ENCODE measurements around the gene DIAPH1. TPM values are rescaled to one million over a fixed set of nuclear protein-coding genes. Genes with fewer than 3 reads are reported as not detected.

The DIAPH1 gene
- total RNA-seq, 1 experiment from 2014 or later = 56.2 TPM

DNA sequence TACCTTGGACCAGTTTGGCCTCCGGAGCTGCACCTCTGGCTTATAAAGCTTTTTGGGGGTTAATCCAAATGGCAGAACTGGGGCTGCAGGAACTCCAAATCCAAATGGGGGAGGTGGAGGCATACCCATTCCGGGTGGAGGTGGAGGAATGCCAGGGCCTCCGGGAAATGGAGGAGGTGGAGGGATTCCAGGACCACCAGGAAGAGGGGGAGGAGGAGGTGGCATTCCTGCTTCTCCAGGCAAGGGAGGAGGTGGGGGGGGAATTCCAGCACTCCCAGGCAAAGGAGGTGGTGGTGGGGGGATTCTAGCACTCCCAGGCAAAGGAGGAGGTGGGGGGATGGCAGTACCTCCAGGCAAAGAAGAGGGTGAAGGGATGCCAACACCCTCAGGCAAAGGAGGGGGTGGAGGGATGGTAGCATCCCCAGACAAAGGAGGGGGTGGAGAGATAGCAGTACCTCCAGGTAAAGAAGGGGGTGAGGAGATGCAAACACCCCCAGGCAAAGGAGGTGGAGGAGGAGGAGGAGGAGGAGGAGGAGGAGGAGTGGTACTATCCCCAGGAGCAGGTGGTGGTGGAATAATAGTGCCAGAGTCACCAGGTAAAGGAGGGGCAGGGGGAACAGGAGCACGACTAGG, 45.2 kb downstream of the DIAPH1 start:
- Histone ChIP-seq H3K36me3 (peaks cover 58% of the 10 kb centered on the region), H3K27ac (no peak overlapping the region)

DNA sequence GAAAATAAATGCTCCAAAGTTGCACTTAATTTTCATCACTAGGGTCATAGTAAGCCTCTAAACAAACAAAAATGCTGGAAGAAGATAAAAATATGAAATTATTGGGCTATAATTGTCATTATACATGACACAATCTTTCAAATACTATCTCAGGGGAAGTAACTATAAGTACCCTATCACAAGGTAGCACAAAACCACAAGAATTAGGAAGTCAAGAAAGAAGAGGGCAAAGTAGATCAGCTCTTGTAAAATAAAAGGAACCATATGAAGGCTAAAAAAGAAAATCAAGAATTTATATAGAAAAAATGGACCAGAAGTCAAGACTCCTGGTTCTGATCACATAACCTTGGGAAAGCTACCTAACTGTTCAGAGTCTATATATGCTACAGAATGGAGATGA, 48.1 kb downstream of the DIAPH1 start:
- Histone ChIP-seq H3K4me3 (no peak overlapping the region), H3K27me3 (no peaks in the 10 kb centered on the region), H3K36me3 (peaks cover 36% of the 10 kb centered on the region), H3K9me3 (replicated peaks) (no peaks in the 10 kb centered on the region), H3K27ac (no peak overlapping the region), H3K4me1 (no peaks in the 10 kb centered on the region)
- DNase-seq = no peak

More for the DNA sequence above, 45.2 kb downstream of the DIAPH1 start:
- Histone ChIP-seq H3K27me3 (no peaks in the 10 kb centered on the region), H3K4me1 (no peaks in the 10 kb centered on the region), H3K4me3 (no peak overlapping the region), H3K9me3 (replicated peaks) (no peaks in the 10 kb centered on the region)
- no peak for DNase-seq

DNA sequence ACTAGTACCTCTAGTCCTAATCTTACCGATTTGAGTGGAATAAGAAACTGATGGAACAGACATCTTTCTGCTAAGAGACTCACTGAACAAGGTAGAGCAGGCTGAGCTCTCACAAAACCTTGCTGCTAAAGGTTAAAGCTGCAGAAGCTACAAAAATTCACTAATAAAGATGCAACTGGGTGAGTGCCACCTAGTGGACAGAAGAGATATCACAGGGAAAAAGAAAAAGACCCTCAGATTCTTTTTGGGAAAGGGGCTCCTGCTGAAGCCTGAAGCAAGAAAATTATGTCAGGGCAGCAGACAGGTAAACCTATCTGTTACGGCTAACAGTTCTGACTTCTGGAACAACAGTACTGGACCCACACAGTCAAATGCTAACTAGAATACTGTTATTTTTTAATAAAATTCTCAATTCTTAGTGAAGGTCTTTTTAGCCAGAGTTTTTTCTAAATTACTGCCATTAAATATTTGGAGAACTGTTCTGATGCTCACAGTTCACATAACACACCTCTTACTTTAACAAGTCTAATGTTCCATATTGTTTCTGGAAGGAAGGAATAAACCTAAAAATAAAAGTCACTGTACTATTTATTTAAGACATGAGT, 51.2 kb downstream of the DIAPH1 start:
- Histone ChIP-seq H3K36me3 (peaks cover 33% of the 10 kb centered on the region), H3K9me3 (replicated peaks) (no peaks in the 10 kb centered on the region), H3K4me3 (no peak overlapping the region), H3K27ac (no peak overlapping the region), H3K27me3 (no peaks in the 10 kb centered on the region), H3K4me1 (no peaks in the 10 kb centered on the region)
- peak in 1 of 2 experiments; percentile 42 for DNase-seq

DNA sequence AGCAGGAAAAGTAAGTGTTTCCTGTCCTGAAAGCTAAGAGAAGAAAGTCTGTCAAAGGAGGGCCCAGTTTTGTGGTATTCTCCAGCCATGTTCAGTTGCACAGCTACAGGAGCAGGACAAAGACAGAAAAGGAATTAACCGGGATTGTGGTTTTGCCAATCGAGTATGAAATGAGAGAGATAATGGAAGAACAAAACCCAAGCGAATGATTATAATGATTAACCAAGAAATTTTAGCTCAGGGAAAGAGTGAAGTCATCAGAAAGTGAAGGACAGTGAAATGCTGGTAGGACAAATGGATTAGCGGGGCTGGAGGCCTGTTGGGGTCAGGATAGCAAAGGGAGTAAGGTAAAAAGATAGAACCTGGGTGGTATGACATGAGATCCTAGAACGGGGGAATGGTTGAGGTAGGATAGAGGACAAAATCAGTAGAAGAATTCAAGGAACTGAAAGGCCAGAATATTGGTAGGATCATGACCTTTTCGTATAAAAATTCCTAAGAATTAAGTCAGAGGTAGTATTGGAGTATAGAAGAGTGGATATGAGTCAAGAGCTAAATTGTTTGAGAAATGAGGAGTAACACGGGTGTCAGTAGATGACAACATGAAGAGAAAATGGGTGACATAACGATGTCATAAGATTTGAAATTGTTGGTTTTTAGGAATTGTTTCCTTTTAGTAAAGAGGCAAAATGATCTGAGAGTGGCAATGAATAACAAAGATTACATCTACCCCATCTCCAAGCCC, 52.8 kb downstream of the DIAPH1 start:
- peaks cover 30% of the 10 kb centered on the region for H3K36me3 ChIP-seq
- DNase-seq = no peak
- H3K4me3 ChIP-seq = no peak overlapping the region
- no peak overlapping the region for H3K27ac ChIP-seq
- H3K4me1 ChIP-seq = no peaks in the 10 kb centered on the region; the same call in 1 of the 2 replicates
- no peaks in the 10 kb centered on the region for H3K9me3 ChIP-seq (replicated peaks)
- H3K27me3 ChIP-seq = no peaks in the 10 kb centered on the region

DNA sequence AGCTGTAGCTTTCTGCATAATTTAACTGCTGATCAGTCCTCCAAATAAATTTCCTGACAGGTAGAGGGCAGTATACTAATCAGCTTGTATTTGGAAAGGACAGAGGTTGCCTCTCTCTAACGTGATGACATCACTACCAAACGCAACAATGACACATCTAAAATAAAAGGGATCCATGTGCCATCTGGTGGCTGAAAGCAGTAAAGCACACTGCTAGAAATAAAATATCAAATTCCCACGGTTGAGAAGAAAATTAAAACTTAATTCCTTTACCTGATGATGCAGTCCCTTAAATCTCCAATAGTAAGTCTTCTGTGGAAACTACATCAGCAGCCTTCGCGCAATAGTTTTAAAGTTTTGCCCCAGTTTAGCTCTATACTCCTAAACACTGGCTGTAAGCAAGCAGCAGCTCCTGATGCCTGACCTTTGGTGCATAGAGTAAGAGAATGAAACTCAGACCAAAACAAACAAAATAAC, 54.5 kb downstream of the DIAPH1 start:
- Histone ChIP-seq H3K36me3 (peaks cover 26% of the 10 kb centered on the region), H3K27ac (peak overlapping the region; percentile 29)
- peak; percentile 75 to 94 for DNase-seq

DNA sequence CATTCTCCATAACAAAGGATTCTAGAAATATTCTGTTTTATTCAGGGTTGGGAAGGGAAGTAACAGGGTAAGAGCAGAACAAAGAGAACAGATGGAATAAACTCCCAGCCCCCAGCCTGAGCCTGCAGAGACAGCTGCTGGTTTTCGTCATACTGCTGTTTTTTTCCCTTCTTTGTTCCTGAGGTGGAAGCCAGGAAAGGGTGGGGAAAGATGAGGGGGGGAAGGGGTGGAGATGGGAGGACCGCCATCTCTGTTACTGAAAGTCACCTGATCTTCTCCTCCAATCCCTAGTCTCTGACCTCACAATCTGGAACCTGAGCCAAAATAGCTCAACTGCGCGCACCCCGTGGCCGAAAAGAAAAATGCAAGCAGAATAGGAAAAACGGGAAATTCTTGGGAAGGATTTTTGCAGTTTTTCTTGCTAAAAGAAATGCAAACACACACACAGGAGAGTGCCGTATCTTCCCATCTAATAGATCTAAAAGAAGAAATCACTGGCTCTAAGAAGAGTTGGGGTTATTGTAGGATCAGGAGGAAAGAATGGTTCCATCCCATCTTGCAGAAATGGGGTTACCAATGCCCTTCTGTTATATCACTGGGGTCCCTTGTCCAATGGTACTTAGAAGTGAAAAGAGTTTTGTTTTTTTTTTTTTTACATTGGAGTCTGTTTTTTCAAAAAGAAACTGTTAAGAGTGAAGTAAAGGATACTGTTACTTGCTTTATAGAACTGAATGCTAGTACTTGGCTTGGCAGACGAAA, 57.9 kb downstream of the DIAPH1 start:
- Histone ChIP-seq H3K4me3 (no peak overlapping the region), H3K27ac (peak overlapping the region; percentile 98), H3K27me3 (no peaks in the 10 kb centered on the region), H3K36me3 (peaks cover 30% of the 10 kb centered on the region), H3K4me1 (peaks cover 15% of the 10 kb centered on the region), H3K9me3 (replicated peaks) (no peaks in the 10 kb centered on the region)
- DNase-seq = peak; percentile 95 to 98

More for the DNA sequence above, 54.5 kb downstream of the DIAPH1 start:
- Histone ChIP-seq H3K9me3 (replicated peaks) (no peaks in the 10 kb centered on the region), H3K27me3 (no peaks in the 10 kb centered on the region), H3K4me3 (no peak overlapping the region), H3K4me1 (peaks cover 13% of the 10 kb centered on the region)

DNA sequence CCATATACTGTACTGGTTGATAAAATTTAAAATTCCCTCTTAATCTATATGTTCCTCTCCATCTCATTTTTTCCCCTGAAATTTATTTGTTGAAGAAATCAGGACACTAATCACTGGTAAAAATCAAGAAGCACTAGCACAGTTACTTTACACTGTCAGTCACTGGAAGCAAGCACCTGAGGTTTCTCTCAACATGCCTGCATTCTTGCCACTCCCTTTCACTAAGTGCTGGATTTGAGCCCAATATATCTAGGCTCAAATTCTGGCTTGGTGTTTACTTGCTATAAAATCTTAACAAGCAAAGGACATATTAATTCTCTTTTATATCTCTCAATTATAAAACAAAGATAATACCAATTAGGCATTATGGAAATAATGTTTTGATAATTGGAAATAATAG, 58.6 kb downstream of the DIAPH1 start:
- Histone ChIP-seq H3K27me3 (no peaks in the 10 kb centered on the region), H3K9me3 (replicated peaks) (no peaks in the 10 kb centered on the region), H3K4me1 (peaks cover 15% of the 10 kb centered on the region), H3K4me3 (no peak overlapping the region), H3K36me3 (peaks cover 29% of the 10 kb centered on the region), H3K27ac (peak overlapping the region; percentile 98)
- peak; percentile 25 to 70 for DNase-seq

DNA sequence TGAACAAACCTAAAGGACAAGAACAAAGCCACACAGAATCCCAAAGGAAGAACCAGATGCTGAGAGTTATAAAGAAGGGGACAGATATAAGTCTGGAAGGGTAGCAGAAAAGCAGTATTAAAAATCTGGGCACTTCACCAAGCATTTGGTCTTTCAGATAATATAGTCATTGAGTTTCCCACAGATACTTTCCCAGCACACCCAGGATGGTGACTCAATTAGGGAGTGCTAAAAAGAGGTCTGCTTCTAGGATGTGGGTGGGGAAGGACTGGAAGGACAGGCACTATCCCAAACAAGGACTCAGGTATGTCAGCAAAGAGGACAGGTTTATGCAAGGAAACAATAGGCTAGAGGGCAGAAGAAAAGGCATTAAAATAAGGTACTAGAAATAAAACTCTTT, 59.3 kb downstream of the DIAPH1 start:
- no peaks in the 10 kb centered on the region for H3K27me3 ChIP-seq
- H3K4me1 ChIP-seq = peaks cover 15% of the 10 kb centered on the region
- peaks cover 28% of the 10 kb centered on the region for H3K36me3 ChIP-seq
- no peak overlapping the region for H3K4me3 ChIP-seq
- no peaks in the 10 kb centered on the region for H3K9me3 ChIP-seq (replicated peaks)
- peak overlapping the region; percentile 98 for H3K27ac ChIP-seq
- DNase-seq = peak in 1 of 2 experiments; percentile 9

DNA sequence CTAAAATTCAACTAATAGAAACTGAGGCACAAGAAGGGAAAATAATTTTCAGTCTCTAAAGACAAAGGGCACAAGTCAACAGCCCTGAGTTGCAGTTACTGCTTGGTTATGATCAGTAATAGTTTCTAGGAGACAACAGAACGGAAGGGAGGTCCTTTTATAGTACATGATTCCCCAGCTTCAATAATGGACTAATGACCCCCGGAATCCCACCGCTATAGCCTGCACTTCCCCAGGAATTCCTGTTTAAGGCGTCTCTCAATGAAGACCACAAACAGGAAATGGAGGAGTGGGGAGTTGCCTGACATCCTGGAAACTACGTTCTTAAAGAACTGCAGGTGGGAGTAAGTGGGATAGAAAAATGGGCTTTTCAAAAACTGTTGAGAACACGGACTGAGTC, 60.6 kb downstream of the DIAPH1 start:
- Histone ChIP-seq H3K36me3 (peaks cover 22% of the 10 kb centered on the region), H3K27me3 (no peaks in the 10 kb centered on the region), H3K4me1 (peaks cover 15% of the 10 kb centered on the region), H3K4me3 (no peak overlapping the region), H3K9me3 (replicated peaks) (no peaks in the 10 kb centered on the region), H3K27ac (peak overlapping the region; percentile 0; the same call in 1 of the 2 replicates)
- DNase-seq = no peak

DNA sequence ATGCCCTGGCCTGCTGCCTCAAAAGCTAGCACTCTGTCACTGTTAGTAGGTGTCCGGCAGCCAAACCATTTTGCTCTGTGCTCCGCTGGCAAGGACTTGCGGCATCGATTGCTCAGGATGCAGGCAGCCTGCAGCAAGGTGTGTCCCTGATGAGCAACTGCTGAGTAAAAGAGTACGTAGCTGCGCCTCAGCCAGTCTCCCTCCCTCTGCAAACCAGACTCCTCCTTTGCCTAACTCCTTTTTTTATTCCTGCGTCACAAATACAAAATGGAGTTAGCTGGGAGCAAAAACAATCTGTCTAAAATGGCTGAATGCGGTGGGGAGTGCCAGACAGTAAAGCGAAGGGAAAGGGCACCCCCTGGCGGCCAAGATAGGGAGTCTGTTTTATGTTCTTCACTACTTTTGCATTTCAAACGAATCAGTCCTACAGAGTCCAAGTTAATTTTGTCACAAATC, 61.1 kb downstream of the DIAPH1 start:
- H3K9me3 ChIP-seq (replicated peaks) = no peaks in the 10 kb centered on the region
- DNase-seq = peak; percentile 81 to 92

DNA sequence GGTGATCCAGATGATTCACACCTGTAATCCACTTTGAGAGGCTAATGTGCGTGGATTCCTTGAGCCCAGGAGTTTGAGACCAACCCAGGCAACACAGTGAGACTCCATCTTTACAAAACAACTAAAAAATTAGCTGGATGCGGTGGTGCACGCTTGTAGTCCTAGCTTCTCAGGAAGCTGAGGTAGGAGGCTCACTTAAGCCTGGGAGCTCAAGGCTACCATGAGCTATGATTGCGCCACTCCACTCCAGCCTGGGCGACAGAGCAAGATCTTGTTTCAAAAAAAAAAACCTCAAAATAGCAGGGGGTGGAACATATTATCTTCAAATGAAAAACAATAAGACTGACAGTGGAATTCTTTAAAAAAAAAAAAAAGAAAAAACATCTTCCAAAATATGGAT, 70.9 kb downstream of the DIAPH1 start:
- peaks cover 11% of the 10 kb centered on the region for H3K9me3 ChIP-seq (replicated peaks)
- no peak overlapping the region for H3K27ac ChIP-seq
- H3K36me3 ChIP-seq = peaks cover 67% of the 10 kb centered on the region
- no peak overlapping the region for H3K4me3 ChIP-seq
- no peaks in the 10 kb centered on the region for H3K27me3 ChIP-seq
- H3K4me1 ChIP-seq = no peaks in the 10 kb centered on the region
- DNase-seq = no peak

More for the DNA sequence above, 61.1 kb downstream of the DIAPH1 start:
- Histone ChIP-seq H3K27ac (peak overlapping the region; percentile 49), H3K27me3 (no peaks in the 10 kb centered on the region), H3K36me3 (peaks cover 22% of the 10 kb centered on the region), H3K4me3 (peak overlapping the region; percentile 20), H3K4me1 (peaks cover 15% of the 10 kb centered on the region)

DNA sequence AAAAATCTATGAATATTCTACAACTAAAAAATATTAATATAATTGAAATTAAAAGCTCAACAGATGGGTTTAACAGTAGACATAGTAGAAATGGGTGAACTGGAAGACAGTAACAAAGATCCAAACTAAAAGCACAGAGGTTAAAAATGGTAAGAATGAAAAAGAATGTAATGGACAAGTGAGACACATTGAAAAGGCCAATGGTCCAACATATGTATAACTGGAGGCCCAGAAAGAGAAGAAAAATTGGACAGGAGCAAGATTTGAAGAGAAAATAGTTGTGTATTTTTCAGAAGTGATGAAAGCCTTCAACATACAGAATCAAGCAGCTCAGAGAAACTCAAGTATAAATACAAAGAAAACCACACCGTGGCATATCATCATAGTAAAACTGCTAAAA, 71.3 kb downstream of the DIAPH1 start:
- Histone ChIP-seq H3K4me1 (no peaks in the 10 kb centered on the region), H3K27me3 (no peaks in the 10 kb centered on the region), H3K4me3 (no peak overlapping the region), H3K9me3 (replicated peaks) (peaks cover 14% of the 10 kb centered on the region), H3K36me3 (peaks cover 72% of the 10 kb centered on the region), H3K27ac (no peak overlapping the region)
- peak in 1 of 2 experiments; percentile 22 for DNase-seq

DNA sequence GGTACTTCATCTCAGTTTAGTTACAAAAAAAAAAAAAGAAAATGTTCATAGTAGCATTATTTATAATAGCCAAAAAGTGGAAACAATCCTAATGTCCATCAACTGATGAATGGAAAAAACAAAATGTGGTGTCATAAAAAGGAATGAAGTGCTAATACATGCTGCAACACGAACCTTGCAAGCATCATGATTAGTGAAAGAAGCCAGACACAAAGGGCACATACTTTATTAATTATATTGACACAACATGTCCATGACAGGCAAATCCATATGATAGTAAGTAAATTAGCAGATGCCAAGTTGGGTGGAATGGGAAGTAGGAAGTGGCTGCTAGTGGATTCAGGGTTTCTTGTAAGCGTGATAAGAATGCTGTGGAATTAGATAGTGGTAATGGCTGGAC, 75.7 kb downstream of the DIAPH1 start:
- peaks cover 66% of the 10 kb centered on the region for H3K36me3 ChIP-seq

DNA sequence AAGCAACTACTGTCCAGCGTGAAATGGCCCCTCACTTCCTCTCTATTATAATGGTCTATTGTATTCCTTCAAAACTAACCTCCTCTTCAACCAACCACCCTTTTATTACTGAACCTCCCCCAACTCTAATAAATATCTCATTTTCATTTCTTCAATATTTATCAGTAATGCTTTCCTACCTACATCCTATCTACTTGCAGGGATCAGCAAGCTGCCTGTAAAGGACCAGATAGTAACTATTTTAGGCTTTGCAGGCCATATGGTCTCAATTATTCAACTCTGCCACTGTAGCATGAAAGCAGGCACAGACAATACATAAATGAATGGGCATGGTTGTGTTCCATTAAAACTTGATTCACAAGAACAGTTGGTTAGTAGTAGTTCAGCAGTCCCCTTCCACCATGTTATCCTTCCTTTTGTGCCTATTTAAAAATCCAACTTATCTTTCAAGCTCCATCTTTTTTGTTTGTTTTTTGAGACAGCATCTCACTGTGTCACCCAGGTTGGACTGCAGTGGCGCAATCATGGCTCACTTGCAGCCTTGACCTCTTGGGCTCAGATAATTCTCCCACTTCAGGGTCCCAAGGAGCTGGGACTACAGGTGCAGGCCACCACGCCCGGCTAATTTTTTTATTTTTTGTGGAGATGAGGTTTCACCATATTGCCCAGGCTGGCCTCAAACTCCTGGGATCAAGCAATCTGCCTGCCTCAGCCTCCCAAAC, 84.1 kb downstream of the DIAPH1 start:
- Histone ChIP-seq H3K27ac (no peak overlapping the region), H3K27me3 (no peaks in the 10 kb centered on the region), H3K4me3 (no peak overlapping the region), H3K9me3 (replicated peaks) (no peaks in the 10 kb centered on the region), H3K36me3 (peaks cover 22% of the 10 kb centered on the region), H3K4me1 (no peaks in the 10 kb centered on the region)
- no peak for DNase-seq

More for the DNA sequence above, 75.7 kb downstream of the DIAPH1 start:
- no peak for DNase-seq
- Histone ChIP-seq H3K4me1 (no peaks in the 10 kb centered on the region), H3K27ac (no peak overlapping the region), H3K4me3 (no peak overlapping the region), H3K27me3 (no peaks in the 10 kb centered on the region), H3K9me3 (replicated peaks) (peaks cover 12% of the 10 kb centered on the region; the same call in 1 of the 2 replicates)
